A549 (cell line): ENCODE measurements around the gene COQ8B. TPM values are rescaled to one million over a fixed set of nuclear protein-coding genes. Genes with fewer than 3 reads are reported as not detected.

Experiments
- ATAC-seq, 2 experiments: fragments of 200-7000 bp in 1 of 2; fragments of >200 bp in 1 of 2; cut with Nextera tagmentation in 1 of 2; cut with Tn5 transposase in 1 of 2; 3 replicates each; pipeline versions ENCODE4 v1.8.0 to v1.9.1; 2018 to 2020; ENCODE audit warnings: mild to moderate bottlenecking in 1 of 2, moderate library complexity in 1 of 2
- CTCF ChIA-PET: fragments of 300-600 bp; sonication (Branson Sonifier 250); formaldehyde crosslinking; extraction: SDS; loops from one replicate; lab custom pipeline; 2021; ENCODE audit warnings: antibody characterized with exemption, inconsistent platforms; lab: Yijun Ruan, JAX
- POLR2A ChIA-PET: fragments of 350-600 bp; formaldehyde crosslinking; extraction: SDS; loops from one replicate; lab custom pipeline; 2021; ENCODE audit warnings: antibody characterized with exemption, inconsistent platforms; lab: Yijun Ruan, JAX
- DNase-seq, 2 experiments: peaks; one replicate each; pipeline versions ENCODE4 v3.0.0 to v3.0.0-alpha.2; 2011 to 2016; ENCODE audit warnings: low read depth in 1 of 2, low spot score in 1 of 2
- FAIRE-seq: peaks from 2 replicates; lab custom pipeline; 2011; peaks lifted over from hg19 to GRCh38; lab: Jason Lieb, UNC
- H3K27ac ChIP-seq, 2 experiments: fragments of >200 bp; sonication (Bioruptor Twin); formaldehyde crosslinking; 3 replicates each; pipeline ENCODE4 v1.5.1; 2016 to 2017
- H3K4me1 ChIP-seq: fragments of >200 bp; sonication (Bioruptor Twin); formaldehyde crosslinking; 3 replicates; pipeline ENCODE4 v1.6.1; 2016
- H3K4me2 ChIP-seq: fragments of >200 bp; sonication (Bioruptor Twin); formaldehyde crosslinking; 3 replicates; pipeline ENCODE4 v1.6.1; 2016
- H3K4me3 ChIP-seq: fragments of >200 bp; sonication (Bioruptor Twin); formaldehyde crosslinking; 3 replicates; pipeline ENCODE4 v1.5.1; 2016
- H3K9me3 ChIP-seq: fragments of >200 bp; sonication (Bioruptor Twin); formaldehyde crosslinking; 3 replicates; pipeline ENCODE4 v1.6.1; 2016
- BHLHE40 ChIP-seq: IDR thresholded peaks from 2 replicates; pipeline ENCODE4 v1.6.1; 2012; ENCODE audit warnings: low read depth, low read length, inconsistent platforms
- CEBPB ChIP-seq, 2 experiments: fragments of >200 bp in 1 of 2; sonication (Bioruptor Twin) in 1 of 2; formaldehyde crosslinking in 1 of 2; IDR thresholded peaks; 2 replicates each; pipeline ENCODE4 v1.6.1; 2012 to 2016
- CHD2 ChIP-seq: fragments of 150-350 bp; IDR thresholded peaks from 2 replicates; pipeline ENCODE4 v1.6.1; 2014; ENCODE audit warnings: low read length; ENCODE audit not compliant: partially characterized antibody
- CHD4 ChIP-seq: fragments of 200-600 bp; sonication (generic); IDR thresholded peaks from 2 replicates; pipeline ENCODE4 v1.6.1; 2016; ENCODE audit warnings: antibody characterized with exemption, mild to moderate bottlenecking, borderline replicate concordance
- EHF ChIP-seq: fragments of 250-450 bp; sonication (Bioruptor Pico); IDR thresholded peaks from 2 replicates; pipeline ENCODE4 v1.5.0; 2020; ENCODE audit warnings: mild to moderate bottlenecking
- GATA3 ChIP-seq: IDR thresholded peaks from 2 replicates; pipeline ENCODE4 v1.6.1; 2012; ENCODE audit warnings: borderline replicate concordance
- HDAC2 ChIP-seq: fragments of 200-600 bp; sonication (generic); IDR thresholded peaks from 2 replicates; pipeline ENCODE4 v1.6.1; 2016
- NFE2L2 ChIP-seq: fragments of 150-350 bp; conservative IDR thresholded peaks from 2 replicates; pipeline ENCODE4 v1.6.1; 2014; ENCODE audit warnings: low read length
- POLR2AphosphoS2 ChIP-seq: conservative IDR thresholded peaks from 2 replicates; pipeline ENCODE4 v1.6.1; 2012; ENCODE audit warnings: low read length, improper control_type of control experiment, inconsistent platforms
- RARB ChIP-seq: fragments of 250-450 bp; sonication (Bioruptor Pico); IDR thresholded peaks from 2 replicates; pipeline ENCODE4 v1.8.0; 2021; ENCODE audit warnings: mild to moderate bottlenecking, moderate library complexity
- RCOR1 ChIP-seq: fragments of 150-350 bp; IDR thresholded peaks from 2 replicates; pipeline ENCODE4 v1.6.1; 2014; ENCODE audit warnings: antibody characterized with exemption, low read length, low read depth
- RFX5 ChIP-seq: fragments of 450-650 bp; IDR thresholded peaks from 2 replicates; pipeline ENCODE4 v1.7.1; 2014; ENCODE audit warnings: antibody characterized with exemption, mild to moderate bottlenecking, moderate library complexity
- SMC3 ChIP-seq: fragments of >200 bp; sonication (Bioruptor Twin); formaldehyde crosslinking; IDR thresholded peaks from 3 replicates; pipeline ENCODE4 v1.6.1; 2018; ENCODE audit warnings: inconsistent platforms
- ZC3H11A ChIP-seq: fragments of 450-650 bp; IDR thresholded peaks from 2 replicates; pipeline ENCODE4 v1.6.1; 2014; ENCODE audit warnings: antibody characterized with exemption, mild to moderate bottlenecking
- WGBS: methylation state at CpG from one replicate; pipeline ENCODE4 v1.1.6; 2017; ENCODE audit errors: missing lambda C conversion rate; 5-methylcytosine and 5-hydroxymethylcytosine counted together
- polyA plus RNA-seq, 4 experiments: library from polyadenylated mRNA; depleted of rRNA in 3 of 4; stranded (reverse); fragments of >200 nt; fragmentation: RNase III in 1 of 4; extraction: RNeasy Plus Mini Kit Qiagen cat#74134 plus additional on column Dnase treatment in 1 of 4; gene quantifications; 2 replicates in 3 of 4; 3 replicates in 1 of 4; pipeline ENCODE4 v1.2.3, GENCODE V29; 2011 to 2017
- TF ChIP-seq, protein P1 (sequence below): fragments of 450-650 bp; IDR thresholded peaks from 2 replicates; pipeline ENCODE4 v1.6.1; 2014; ENCODE audit warnings: antibody characterized with exemption
- TF ChIP-seq, protein P2 (sequence below): IDR thresholded peaks from 2 replicates; pipeline ENCODE4 v1.6.1; 2012
- TF ChIP-seq, protein P3 (sequence below): fragments of 250-450 bp; sonication (Bioruptor Pico); IDR thresholded peaks from 2 replicates; pipeline ENCODE4 v1.5.0; 2021; ENCODE audit warnings: mild to moderate bottlenecking, moderate library complexity, borderline replicate concordance
- TF ChIP-seq, protein P4 (sequence below): fragments of 150-350 bp; IDR thresholded peaks from 2 replicates; pipeline ENCODE4 v1.6.1; 2014; ENCODE audit warnings: low read depth, mild to moderate bottlenecking, low read length
- TF ChIP-seq, protein P5 (sequence below): IDR thresholded peaks from 2 replicates; pipeline ENCODE4 v1.6.1; 2012
- TF ChIP-seq, protein P6 (sequence below): IDR thresholded peaks from 2 replicates; pipeline ENCODE4 v1.6.1; 2012; ENCODE audit warnings: low read depth, borderline replicate concordance

Gene COQ8B
- polyA plus RNA-seq, 2 of the 4 experiments (the other 2 are of a cell fraction), result 47.2 to 63.6 TPM

DNA sequence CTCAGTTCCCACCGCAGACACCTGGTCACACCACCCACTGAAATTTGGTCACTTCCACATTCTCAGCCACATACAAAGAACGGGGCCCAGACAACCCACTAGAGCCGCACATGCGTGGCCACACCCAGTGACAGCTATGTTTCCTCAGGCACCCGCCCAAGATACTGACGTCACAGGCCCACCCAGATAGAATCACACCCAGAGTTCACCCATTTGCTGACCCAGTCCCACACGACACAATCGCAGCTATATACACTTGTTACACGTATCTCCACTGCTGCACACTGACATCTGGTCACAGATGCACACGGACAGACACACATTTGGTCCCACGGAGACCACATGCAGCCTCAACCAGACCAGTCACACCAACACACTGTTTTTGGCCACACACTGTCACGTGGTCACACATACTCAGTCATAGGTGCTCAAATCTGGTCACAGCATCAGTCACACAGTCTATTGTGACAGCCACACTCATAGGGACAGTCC is 29.1 kb downstream of the COQ8B start:
- Histone ChIP-seq H3K4me3 (no peak overlapping the region), H3K9me3 (no peaks in the 10 kb centered on the region), H3K4me2 (peak overlapping the region; percentile 5; the same call in 1 of the 3 replicates), H3K4me1 (peaks cover 42% of the 10 kb centered on the region)
- POLR2A ChIA-PET, result no interaction called here
- WGBS, result 79% methylated on average over 12 of the region's 12 CpGs
- FAIRE-seq (no peak), ATAC-seq (no peak), DNase-seq (peak in 1 of 2 experiments; percentile 73)
- TF ChIP-seq HDAC2 (no peak), RCOR1 (no peak), RARB (CRISPR knock-in tag) (no peak), SMC3 (no peak), BHLHE40 (no peak), CEBPB (IDR thresholded peaks at IDR 0.05) (no peak)
- TF ChIP-seq, protein P1, sequence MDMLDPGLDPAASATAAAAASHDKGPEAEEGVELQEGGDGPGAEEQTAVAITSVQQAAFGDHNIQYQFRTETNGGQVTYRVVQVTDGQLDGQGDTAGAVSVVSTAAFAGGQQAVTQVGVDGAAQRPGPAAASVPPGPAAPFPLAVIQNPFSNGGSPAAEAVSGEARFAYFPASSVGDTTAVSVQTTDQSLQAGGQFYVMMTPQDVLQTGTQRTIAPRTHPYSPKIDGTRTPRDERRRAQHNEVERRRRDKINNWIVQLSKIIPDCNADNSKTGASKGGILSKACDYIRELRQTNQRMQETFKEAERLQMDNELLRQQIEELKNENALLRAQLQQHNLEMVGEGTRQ, result 0 out of 2 replicates have a peak, but pooled peaks have one; percentile 23
- TF ChIP-seq, protein P2, sequence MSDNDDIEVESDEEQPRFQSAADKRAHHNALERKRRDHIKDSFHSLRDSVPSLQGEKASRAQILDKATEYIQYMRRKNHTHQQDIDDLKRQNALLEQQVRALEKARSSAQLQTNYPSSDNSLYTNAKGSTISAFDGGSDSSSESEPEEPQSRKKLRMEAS, result no peak
- TF ChIP-seq, all 56 proteins: peak for 1
- no peak overlapping the region for H3K27ac ChIP-seq
- CTCF ChIA-PET, result interaction anchor here (1.4 to 3.4 kb wide), 3 partner anchors 10 to 25 kb away, joined by 5 to 11 read pairs (median 10); no protein-coding TSS in a partner anchor

DNA sequence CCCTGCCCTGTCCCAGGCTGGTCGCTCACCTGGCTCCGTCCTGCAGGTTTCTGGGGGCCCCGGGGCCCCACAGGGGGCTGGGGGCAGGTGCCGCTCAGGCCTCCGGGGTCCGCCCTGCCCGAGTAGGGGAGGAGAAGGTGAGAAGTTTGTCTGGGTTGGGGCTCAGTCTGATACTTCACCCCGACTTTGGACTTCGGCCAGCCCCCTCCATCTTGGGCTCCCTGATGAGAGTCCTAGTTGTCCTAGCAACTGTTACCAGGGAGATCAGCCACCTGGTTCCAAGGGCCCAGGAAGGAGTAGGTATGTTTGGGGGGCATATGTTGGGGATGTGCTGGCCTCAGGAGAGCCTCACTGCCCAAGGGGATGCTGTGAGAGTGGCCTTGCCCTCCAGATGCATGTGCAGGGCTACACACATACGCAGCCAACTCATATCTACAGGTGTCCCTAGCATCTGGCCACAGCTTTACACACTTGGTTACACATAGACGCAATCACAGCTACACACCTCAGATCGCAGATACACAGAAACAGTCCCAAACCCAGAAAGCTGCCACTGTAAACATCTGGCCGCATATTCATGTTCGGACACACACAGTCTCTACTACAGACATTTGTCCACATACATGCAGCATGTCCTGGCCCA is 29.7 kb downstream of the COQ8B start:
- ChIA-PET POLR2A (interaction anchor here (0.6 kb wide), 1 partner anchor 90 kb away, joined by 3 read pairs; no protein-coding TSS in a partner anchor), CTCF (interaction anchor here (0.6 to 3.4 kb wide), 4 partner anchors 10 to 406 kb away, joined by 6 to 11 read pairs (median 8); no protein-coding TSS in a partner anchor)
- ATAC-seq (no peak), FAIRE-seq (no peak), DNase-seq (peak in 1 of 2 experiments; percentile 44)
- H3K4me3 ChIP-seq, result no peak overlapping the region
- WGBS, result 94% methylated on average over 14 of the region's 14 CpGs
- no peak overlapping the region for H3K4me2 ChIP-seq
- H3K9me3 ChIP-seq, result no peaks in the 10 kb centered on the region
- TF ChIP-seq BHLHE40 (no peak), POLR2AphosphoS2 (0 out of 2 replicates have a peak, but pooled peaks have one; percentile 44)
- H3K4me1 ChIP-seq, result peaks cover 37% of the 10 kb centered on the region
- no peak overlapping the region for H3K27ac ChIP-seq

DNA sequence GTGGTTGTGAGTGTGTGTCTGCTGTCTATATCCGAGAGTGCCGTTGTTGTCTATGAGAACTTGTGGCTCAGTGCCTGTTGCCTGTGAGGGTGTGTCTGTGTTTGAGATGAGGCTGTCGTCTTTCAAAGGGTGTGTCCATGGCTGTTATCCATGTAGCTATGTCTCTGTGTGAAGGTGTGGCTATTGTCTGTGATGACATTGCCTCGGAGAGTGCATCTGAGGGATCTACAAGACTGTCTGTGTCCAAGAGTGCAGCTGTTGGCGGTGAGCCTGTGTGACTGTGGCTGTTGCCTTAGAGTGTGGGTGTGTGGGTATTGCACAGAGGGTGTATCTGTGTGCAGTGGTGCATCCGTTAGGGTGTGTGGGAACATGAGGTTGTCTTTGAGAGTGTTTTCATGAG is 31.1 kb downstream of the COQ8B start:
- no peak overlapping the region for H3K27ac ChIP-seq
- ChIA-PET POLR2A (interaction anchor here (0.6 kb wide), 1 partner anchor 35 kb away, joined by 3 read pairs; no protein-coding TSS in a partner anchor), CTCF (interaction anchor here (0.5 to 3.4 kb wide), 7 partner anchors 12 to 129 kb away, joined by 3 to 11 read pairs (median 4); partner anchors contain the start of gene ACTMAP)
- TF ChIP-seq, protein P3, sequence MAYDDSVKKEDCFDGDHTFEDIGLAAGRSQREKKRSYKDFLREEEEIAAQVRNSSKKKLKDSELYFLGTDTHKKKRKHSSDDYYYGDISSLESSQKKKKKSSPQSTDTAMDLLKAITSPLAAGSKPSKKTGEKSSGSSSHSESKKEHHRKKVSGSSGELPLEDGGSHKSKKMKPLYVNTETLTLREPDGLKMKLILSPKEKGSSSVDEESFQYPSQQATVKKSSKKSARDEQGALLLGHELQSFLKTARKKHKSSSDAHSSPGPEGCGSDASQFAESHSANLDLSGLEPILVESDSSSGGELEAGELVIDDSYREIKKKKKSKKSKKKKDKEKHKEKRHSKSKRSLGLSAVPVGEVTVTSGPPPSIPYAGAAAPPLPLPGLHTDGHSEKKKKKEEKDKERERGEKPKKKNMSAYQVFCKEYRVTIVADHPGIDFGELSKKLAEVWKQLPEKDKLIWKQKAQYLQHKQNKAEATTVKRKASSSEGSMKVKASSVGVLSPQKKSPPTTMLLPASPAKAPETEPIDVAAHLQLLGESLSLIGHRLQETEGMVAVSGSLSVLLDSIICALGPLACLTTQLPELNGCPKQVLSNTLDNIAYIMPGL (CRISPR knock-in tag), result no peak
- TF ChIP-seq, protein P4, sequence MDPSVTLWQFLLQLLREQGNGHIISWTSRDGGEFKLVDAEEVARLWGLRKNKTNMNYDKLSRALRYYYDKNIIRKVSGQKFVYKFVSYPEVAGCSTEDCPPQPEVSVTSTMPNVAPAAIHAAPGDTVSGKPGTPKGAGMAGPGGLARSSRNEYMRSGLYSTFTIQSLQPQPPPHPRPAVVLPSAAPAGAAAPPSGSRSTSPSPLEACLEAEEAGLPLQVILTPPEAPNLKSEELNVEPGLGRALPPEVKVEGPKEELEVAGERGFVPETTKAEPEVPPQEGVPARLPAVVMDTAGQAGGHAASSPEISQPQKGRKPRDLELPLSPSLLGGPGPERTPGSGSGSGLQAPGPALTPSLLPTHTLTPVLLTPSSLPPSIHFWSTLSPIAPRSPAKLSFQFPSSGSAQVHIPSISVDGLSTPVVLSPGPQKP, result no peak
- no peak for TF ChIP-seq NFE2L2
- TF ChIP-seq, protein P5, sequence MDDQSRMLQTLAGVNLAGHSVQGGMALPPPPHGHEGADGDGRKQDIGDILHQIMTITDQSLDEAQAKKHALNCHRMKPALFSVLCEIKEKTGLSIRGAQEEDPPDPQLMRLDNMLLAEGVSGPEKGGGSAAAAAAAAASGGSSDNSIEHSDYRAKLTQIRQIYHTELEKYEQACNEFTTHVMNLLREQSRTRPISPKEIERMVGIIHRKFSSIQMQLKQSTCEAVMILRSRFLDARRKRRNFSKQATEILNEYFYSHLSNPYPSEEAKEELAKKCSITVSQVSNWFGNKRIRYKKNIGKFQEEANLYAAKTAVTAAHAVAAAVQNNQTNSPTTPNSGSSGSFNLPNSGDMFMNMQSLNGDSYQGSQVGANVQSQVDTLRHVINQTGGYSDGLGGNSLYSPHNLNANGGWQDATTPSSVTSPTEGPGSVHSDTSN, result no peak
- TF ChIP-seq RFX5, result no peak
- no peak for TF ChIP-seq GATA3
- no peak for TF ChIP-seq POLR2AphosphoS2
- no peak for TF ChIP-seq SMC3
- TF ChIP-seq, protein P2, result no peak
- TF ChIP-seq EHF (CRISPR knock-in tag), result no peak
- TF ChIP-seq CHD2, result no peak
- TF ChIP-seq CHD4, result no peak
- no peak for TF ChIP-seq ZC3H11A
- TF ChIP-seq, protein P6, sequence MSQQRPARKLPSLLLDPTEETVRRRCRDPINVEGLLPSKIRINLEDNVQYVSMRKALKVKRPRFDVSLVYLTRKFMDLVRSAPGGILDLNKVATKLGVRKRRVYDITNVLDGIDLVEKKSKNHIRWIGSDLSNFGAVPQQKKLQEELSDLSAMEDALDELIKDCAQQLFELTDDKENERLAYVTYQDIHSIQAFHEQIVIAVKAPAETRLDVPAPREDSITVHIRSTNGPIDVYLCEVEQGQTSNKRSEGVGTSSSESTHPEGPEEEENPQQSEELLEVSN, result no peak
- TF ChIP-seq RARB (CRISPR knock-in tag), result no peak
- ATAC-seq, result no peak
- peak; percentile 13 for FAIRE-seq
- peak in 1 of 2 experiments; percentile 61 for DNase-seq
- H3K4me1 ChIP-seq, result peaks cover 25% of the 10 kb centered on the region
- H3K4me3 ChIP-seq, result no peak overlapping the region
- no peaks in the 10 kb centered on the region for H3K9me3 ChIP-seq
- 65% methylated on average over 6 of the region's 6 CpGs for WGBS
- H3K4me2 ChIP-seq, result no peak overlapping the region
